Measurements from ENCODE around the gene SCAP.
"Not testable (repeated sequence)": the region's sequence is repeated elsewhere in the genome, so short reads cannot be mapped to it uniquely, and the experiment has no call there.

SCAP gene

GRCh38 chr3:47399531-47400270 lies 76.0 kb downstream of the SCAP start:
- no peak for DNase-seq (ENCODE audit: low read depth in 2 of 2)

GRCh38 chr3:47399016-47399415 lies 76.7 kb downstream of the SCAP start:
- no peak for DNase-seq (ENCODE audit: low read depth in 2 of 2)

- no peak for DNase-seq (ENCODE audit: low read depth in 2 of 2)
These were observed 77.5 kb downstream of the SCAP start for GRCh38 chr3:47398228-47398627.

- no peak for DNase-seq (ENCODE audit: low read depth in 2 of 2)
These were observed 80.9 kb downstream of the SCAP start for GRCh38 chr3:47394881-47395280.

- no peak for DNase-seq (ENCODE audit: low read depth in 2 of 2)
These were observed 81.4 kb downstream of the SCAP start for GRCh38 chr3:47394140-47394870.

- DNase-seq (ENCODE audit: low read depth in 2 of 2): no peak
These were observed 82.8 kb downstream of the SCAP start for GRCh38 chr3:47392933-47393332.

GRCh38 chr3:47385796-47386195 lies 89.9 kb downstream of the SCAP start:
- no peak for DNase-seq (ENCODE audit: low read depth in 2 of 2)

GRCh38 chr3:47385007-47385406 lies 90.7 kb downstream of the SCAP start:
- no peak for DNase-seq (ENCODE audit: low read depth in 2 of 2)

GRCh38 chr3:47384425-47384824 lies 91.3 kb downstream of the SCAP start:
- no peak for DNase-seq (ENCODE audit: low read depth in 2 of 2)

GRCh38 chr3:47381317-47382157 lies 94.2 kb downstream of the SCAP start:
- DNase-seq (ENCODE audit: low read depth in 2 of 2): peak; percentile 52 to 83

- peak; percentile 98 for DNase-seq (ENCODE audit: low read depth in 2 of 2)
These were observed 95.0 kb downstream of the SCAP start, which contains the start of gene PTPN23 for GRCh38 chr3:47380601-47381316. TSS of gene PTPN23 (plus strand) at chr3:47381021. CDS start at chr3:47381097, 76 bp downstream.

- no peak for DNase-seq (ENCODE audit: low read depth in 2 of 2)
These were observed 95.6 kb downstream of the SCAP start for GRCh38 chr3:47380026-47380600.

GRCh38 chr3:47379411-47379899 lies 96.3 kb downstream of the SCAP start:
- DNase-seq (ENCODE audit: low read depth in 2 of 2): no peak

GRCh38 chr3:47378869-47379268 lies 96.9 kb downstream of the SCAP start:
- no peak for DNase-seq (ENCODE audit: low read depth in 2 of 2)

- no peak for DNase-seq (ENCODE audit: low read depth in 2 of 2)
These were observed 98.6 kb downstream of the SCAP start for GRCh38 chr3:47377186-47377585.

- no peak for DNase-seq (ENCODE audit: low read depth in 2 of 2)
These were observed 99.3 kb downstream of the SCAP start for GRCh38 chr3:47376393-47376792.

GRCh38 chr3:47374587-47374986 lies 101.2 kb downstream of the SCAP start:
- no peak for DNase-seq (ENCODE audit: low read depth in 2 of 2)

GRCh38 chr3:47370887-47371697 lies 104.6 kb downstream of the SCAP start:
- peak in 1 of 2 experiments; percentile 14 for DNase-seq (ENCODE audit: low read depth in 2 of 2)

GRCh38 chr3:47370020-47370419 lies 105.7 kb downstream of the SCAP start:
- DNase-seq (ENCODE audit: low read depth in 2 of 2): not testable (repeated sequence)

GRCh38 chr3:47367631-47368030 lies 108.1 kb downstream of the SCAP start:
- DNase-seq (ENCODE audit: low read depth in 2 of 2): no peak

Measured in stimulated activated CD4-positive, alpha-beta T cell treated with anti-CD3 and anti-CD28 coated beads, Interleukin-12 subunit alpha, Interleukin-12 subunit beta, amount 100 ng/mL, for 24 hours (primary cell).